ENCODE measurements around the gene MACF1. TPM values are rescaled to one million over a fixed set of nuclear protein-coding genes. Genes with fewer than 3 reads are reported as not detected.

Gene MACF1
- total RNA-seq, 1 donor from 2014 or later = 296 TPM

- no peak overlapping the region for H3K4me3 ChIP-seq (ENCODE audit: low read depth, low read length)
- DNase-seq (ENCODE audit: low read depth) = no peak
- TF ChIP-seq CTCF (conservative IDR thresholded peaks at IDR 0.05; ENCODE audit: low read depth, low read length) = no peak
These were observed 46.2 kb downstream of the MACF1 start for GRCh38 chr1:39250460-39251240.

GRCh38 chr1:39255222-39255621 is 50.7 kb downstream of the MACF1 start:
- H3K4me3 ChIP-seq (ENCODE audit: low read depth, low read length) = no peak overlapping the region
- TF ChIP-seq CTCF (conservative IDR thresholded peaks at IDR 0.05; ENCODE audit: low read depth, low read length) = no peak
- DNase-seq (ENCODE audit: low read depth) = no peak

GRCh38 chr1:39258146-39258924 is 53.8 kb downstream of the MACF1 start:
- peak; percentile 10 for DNase-seq (ENCODE audit: low read depth)
- peak; percentile 90 for TF ChIP-seq CTCF (conservative IDR thresholded peaks at IDR 0.05; ENCODE audit: low read depth, low read length)
- no peak overlapping the region for H3K4me3 ChIP-seq (ENCODE audit: low read depth, low read length)

- TF ChIP-seq CTCF (conservative IDR thresholded peaks at IDR 0.05; ENCODE audit: low read depth, low read length) = no peak
- no peak for DNase-seq (ENCODE audit: low read depth)
These were observed 54.4 kb downstream of the MACF1 start for GRCh38 chr1:39258925-39259244.

GRCh38 chr1:39261712-39262221 is 57.3 kb downstream of the MACF1 start:
- no peak for TF ChIP-seq CTCF (conservative IDR thresholded peaks at IDR 0.05; ENCODE audit: low read depth, low read length)
- DNase-seq (ENCODE audit: low read depth) = no peak

More at GRCh38 chr1:39258925-39259244, 54.4 kb downstream of the MACF1 start:
- no peak overlapping the region for H3K4me3 ChIP-seq (ENCODE audit: low read depth, low read length)

GRCh38 chr1:39262802-39263201 is 58.3 kb downstream of the MACF1 start:
- TF ChIP-seq CTCF (conservative IDR thresholded peaks at IDR 0.05; ENCODE audit: low read depth, low read length) = no peak
- no peak for DNase-seq (ENCODE audit: low read depth)
- H3K4me3 ChIP-seq (ENCODE audit: low read depth, low read length) = no peak overlapping the region

More at GRCh38 chr1:39261712-39262221, 57.3 kb downstream of the MACF1 start:
- no peak overlapping the region for H3K4me3 ChIP-seq (ENCODE audit: low read depth, low read length)

Data from epithelial cell of proximal tubule (primary cell).